HepG2 (cell line): ENCODE measurements around the gene GRAMD1B. TPM values are rescaled to one million over a fixed set of nuclear protein-coding genes. Genes with fewer than 3 reads are reported as not detected.

ENCODE experiments used
- BCL3 ChIP-seq: sonication (generic); formaldehyde crosslinking; IDR thresholded peaks from 2 replicates; pipeline ENCODE4 v1.5.1; 2020; ENCODE audit warnings: mild to moderate bottlenecking, missing genetic modification reagents, moderate library complexity
- CHD4 ChIP-seq: fragments of 200-600 bp; sonication (generic); IDR thresholded peaks from 2 replicates; pipeline ENCODE4 v1.7.0; 2017; ENCODE audit warnings: mild to moderate bottlenecking, low read length, borderline replicate concordance
- EED ChIP-seq: sonication (generic); formaldehyde crosslinking; IDR thresholded peaks from 2 replicates; pipeline ENCODE4 v1.5.0; 2020; ENCODE audit warnings: mild to moderate bottlenecking, missing genetic modification reagents
- MAZ ChIP-seq, 2 experiments: sonication (generic) in 1 of 2; formaldehyde crosslinking in 1 of 2; IDR thresholded peaks; 2 replicates each; pipeline versions ENCODE4 v1.5.0 to v1.6.1; 2012 to 2020; ENCODE audit warnings: low read depth in 2 of 2, mild to moderate bottlenecking in 2 of 2, borderline replicate concordance in 1 of 2, improper control_type of control experiment in 1 of 2, low read length in 1 of 2, missing genetic modification reagents in 1 of 2, moderate library complexity in 1 of 2
- PRDM10 ChIP-seq: sonication (generic); formaldehyde crosslinking; IDR thresholded peaks from 2 replicates; pipeline ENCODE4 v1.4.0; 2020; ENCODE audit warnings: low read depth, missing genetic modification reagents
- PREB ChIP-seq: sonication (generic); formaldehyde crosslinking; IDR thresholded peaks from 2 replicates; pipeline ENCODE4 v1.4.0; 2020; ENCODE audit warnings: missing genetic modification reagents
- ZBTB10 ChIP-seq: sonication (generic); formaldehyde crosslinking; IDR thresholded peaks from 2 replicates; pipeline ENCODE4 v1.4.0; 2020; ENCODE audit warnings: missing genetic modification reagents, borderline replicate concordance
- ZNF609 ChIP-seq: sonication (generic); formaldehyde crosslinking; IDR thresholded peaks from 2 replicates; pipeline ENCODE4 v1.4.0; 2020; ENCODE audit warnings: mild to moderate bottlenecking, missing genetic modification reagents, borderline replicate concordance
- ZNF761 ChIP-seq: sonication (generic); formaldehyde crosslinking; conservative IDR thresholded peaks from 2 replicates; pipeline ENCODE4 v1.4.0; 2020; ENCODE audit warnings: mild to moderate bottlenecking, missing genetic modification reagents
- polyA plus RNA-seq, 8 experiments: library from polyadenylated mRNA; depleted of rRNA in 3 of 8; stranded (reverse) in 7 of 8; unstranded in 1 of 8; fragments of >200 nt; fragmentation: Illumina TruSeq in 4 of 8; extraction: Trizol in 4 of 8; gene quantifications; 2 replicates each; pipeline versions ENCODE4 v1.2.1 to v1.2.3, GENCODE V29; 2011 to 2016; ENCODE audit warnings: low read depth in 4 of 8, missing spikeins in 1 of 8, mixed read lengths in 1 of 8; ENCODE audit not compliant: insufficient read depth in 1 of 8
- total RNA-seq, 5 experiments: library from RNA; depleted of rRNA; stranded (reverse); fragments of >200 nt; fragmentation: Illumina TruSeq; extraction: Trizol; gene quantifications; 2 replicates each; pipeline ENCODE4 v1.2.3, GENCODE V29; 2016; ENCODE audit warnings: low read depth in 1 of 5

Gene GRAMD1B
- total and polyA plus RNA-seq, 2 of the 13 experiments (the other 11 are each of a cell fraction or from before 2014, with no cell fraction given) = 0.12 TPM; not detected in 1

GRCh38 chr11:123653827-123654565 is 223.9 kb downstream of the GRAMD1B start (continued):
- TF ChIP-seq BCL3 (no peak), CHD4 (no peak), ZBTB10 (CRISPR knock-in tag) (no peak), PREB (no peak), PRDM10 (CRISPR knock-in tag) (no peak), MAZ (IDR thresholded peaks at IDR 0.05; ENCODE audit: borderline replicate concordance, low read depth, low read length) (no peak), MAZ (CRISPR knock-in tag; IDR thresholded peaks at IDR 0.05; ENCODE audit: low read depth) (0 out of 2 replicates have a peak, but pooled peaks have one; percentile 41), EED (CRISPR knock-in tag) (peak; percentile 49; the same call in 1 of the 2 replicates), ZNF761 (CRISPR knock-in tag) (no peak), ZNF609 (CRISPR knock-in tag) (no peak)
